ENCODE results near the gene TTLL11.

The TTLL11 gene

DNA sequence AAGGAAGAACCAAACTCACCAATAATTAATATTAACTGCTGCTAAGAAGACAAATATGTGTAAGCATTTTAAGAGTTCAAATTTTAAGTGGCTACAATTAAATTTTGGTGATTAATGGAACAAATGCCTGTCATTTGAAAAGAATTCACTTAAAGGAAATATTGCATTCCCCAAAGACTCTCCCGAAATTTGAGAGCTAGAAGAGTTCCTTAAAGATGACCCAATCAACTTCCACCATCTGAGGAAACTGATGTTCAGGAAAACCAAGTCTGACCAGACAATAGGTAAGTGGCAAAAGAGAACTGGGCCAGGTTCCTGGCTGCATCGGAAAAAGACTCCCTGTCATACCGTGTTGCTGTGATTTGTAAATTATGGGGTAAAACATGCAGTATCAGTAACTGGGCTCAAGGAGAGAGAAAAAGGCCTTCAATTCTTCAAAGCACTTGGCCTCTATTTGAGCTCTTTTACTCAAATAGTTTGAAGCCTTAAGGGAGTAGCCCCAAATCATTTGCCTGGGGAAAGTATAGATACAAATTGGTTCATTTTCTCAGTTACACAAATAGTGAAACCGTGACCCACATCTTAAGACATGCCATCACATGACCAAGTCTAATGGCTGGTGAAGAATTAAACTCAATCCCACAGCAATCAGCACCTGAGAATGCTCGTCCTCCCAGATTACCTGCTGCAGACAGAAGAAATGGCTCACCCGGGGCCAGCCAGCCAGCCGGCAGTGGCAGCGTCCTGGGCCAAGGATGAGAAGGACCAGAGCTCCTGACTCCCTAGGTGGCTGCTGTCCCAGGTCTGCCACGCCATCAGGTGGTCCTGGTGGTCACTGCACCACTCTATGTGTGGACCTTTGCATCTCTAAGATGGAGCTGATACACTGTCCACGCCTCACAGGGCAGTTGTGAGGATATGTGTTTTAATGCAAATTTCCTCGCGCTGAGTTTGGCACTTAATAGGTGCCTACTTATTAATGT, 162.9 kb downstream of the TTLL11 start:
- DNase-seq, result no peak

GRCh38 chr9:121927636-121928035, 165.5 kb downstream of the TTLL11 start:
- DNase-seq, result no peak

DNA sequence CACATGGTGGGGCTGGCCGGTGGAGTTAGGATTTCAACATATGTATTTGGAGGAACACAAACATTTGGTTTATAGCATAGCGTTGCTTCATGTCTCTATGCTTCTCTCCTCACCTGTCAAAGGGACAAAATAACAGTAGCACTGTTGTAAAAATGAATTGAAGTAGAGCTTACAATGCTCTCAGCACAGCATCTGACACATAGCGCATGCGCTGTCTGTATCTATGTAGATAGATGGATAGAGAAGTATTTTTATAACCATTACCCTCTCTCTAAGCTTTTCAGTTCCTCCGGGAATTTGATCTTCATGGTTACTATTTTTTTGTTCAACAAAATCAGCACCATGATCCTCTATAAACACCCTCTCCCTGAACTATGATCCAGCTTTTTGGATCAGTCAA, 166.0 kb downstream of the TTLL11 start:
- DNase-seq, result no peak

GRCh38 chr9:121926351-121926801, 166.7 kb downstream of the TTLL11 start:
- DNase-seq, result no peak

DNA sequence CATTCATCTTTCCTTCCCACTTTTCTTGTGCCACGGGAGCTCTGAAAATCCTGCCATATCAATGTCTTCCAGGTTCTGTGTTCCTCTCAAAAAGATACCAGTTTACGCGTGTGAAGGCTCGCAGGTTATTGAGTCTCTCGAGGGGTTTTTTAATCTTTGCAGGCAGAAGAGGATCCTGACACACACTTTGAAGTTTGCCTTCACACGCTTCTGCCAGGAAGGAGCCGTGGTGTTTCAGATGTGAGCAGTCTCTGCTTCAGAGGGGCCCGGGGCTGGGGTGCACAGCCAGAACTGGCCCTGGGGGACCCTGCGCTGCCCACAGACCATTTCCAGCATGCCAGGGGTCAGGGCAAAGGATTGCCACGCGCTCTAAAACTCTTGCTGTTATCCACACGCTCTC, 167.2 kb downstream of the TTLL11 start:
- DNase-seq, result no peak

DNA sequence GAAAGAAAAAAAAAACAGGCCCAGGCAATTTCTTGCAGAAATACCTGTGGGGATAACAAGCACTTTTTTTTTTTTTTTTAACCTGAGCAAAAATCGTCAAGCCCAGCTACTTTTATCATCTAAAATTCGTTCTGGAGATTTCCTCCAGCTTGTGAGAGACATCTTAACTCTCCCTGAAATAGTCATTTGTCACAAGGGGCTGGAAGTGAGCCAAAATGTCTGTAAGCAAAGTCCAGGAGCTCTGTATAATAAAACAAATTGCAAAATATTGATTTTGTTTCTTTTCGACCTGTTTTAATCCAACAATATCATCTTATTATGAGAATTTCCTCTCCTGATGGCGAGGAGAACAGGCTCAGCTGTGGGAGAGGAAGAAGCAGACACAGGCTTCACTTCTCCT, 168.4 kb downstream of the TTLL11 start:
- DNase-seq, result no peak

GRCh38 chr9:121921444-121921843, 171.7 kb downstream of the TTLL11 start:
- DNase-seq, result no peak

GRCh38 chr9:121917375-121918335, 175.5 kb downstream of the TTLL11 start:
- no peak for DNase-seq

GRCh38 chr9:121915304-121915625, 177.8 kb downstream of the TTLL11 start:
- DNase-seq, result no peak

- DNase-seq, result no peak
These were observed 178.4 kb downstream of the TTLL11 start for GRCh38 chr9:121914604-121915303.

DNA sequence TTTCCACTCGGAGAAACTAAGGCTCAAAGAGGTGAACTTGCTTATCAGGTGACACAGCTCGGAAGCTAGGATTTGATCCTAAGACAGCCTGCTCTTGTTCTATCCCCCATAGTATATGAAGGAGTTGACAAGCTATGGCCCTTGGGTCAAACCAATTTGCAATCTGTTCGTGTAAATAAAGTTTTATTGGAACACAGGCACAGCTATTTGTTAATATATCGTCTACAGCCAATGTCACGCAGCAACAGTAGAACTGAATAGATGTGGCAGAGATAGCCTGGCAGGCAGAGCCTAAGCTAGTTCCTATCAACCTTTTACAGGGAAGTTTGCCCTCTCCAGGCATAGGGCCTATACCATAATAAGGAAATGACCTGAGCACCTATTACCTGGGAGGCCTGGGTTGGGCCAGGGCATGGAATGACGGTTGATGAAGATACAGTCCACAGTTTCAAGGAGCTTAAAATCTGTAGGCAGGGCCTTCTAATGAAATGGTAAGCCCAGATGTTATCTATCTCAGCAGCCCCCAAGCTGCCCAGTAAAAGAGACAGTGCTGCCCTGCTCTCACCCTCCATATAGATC, 179.0 kb downstream of the TTLL11 start:
- DNase-seq, result no peak

DNA sequence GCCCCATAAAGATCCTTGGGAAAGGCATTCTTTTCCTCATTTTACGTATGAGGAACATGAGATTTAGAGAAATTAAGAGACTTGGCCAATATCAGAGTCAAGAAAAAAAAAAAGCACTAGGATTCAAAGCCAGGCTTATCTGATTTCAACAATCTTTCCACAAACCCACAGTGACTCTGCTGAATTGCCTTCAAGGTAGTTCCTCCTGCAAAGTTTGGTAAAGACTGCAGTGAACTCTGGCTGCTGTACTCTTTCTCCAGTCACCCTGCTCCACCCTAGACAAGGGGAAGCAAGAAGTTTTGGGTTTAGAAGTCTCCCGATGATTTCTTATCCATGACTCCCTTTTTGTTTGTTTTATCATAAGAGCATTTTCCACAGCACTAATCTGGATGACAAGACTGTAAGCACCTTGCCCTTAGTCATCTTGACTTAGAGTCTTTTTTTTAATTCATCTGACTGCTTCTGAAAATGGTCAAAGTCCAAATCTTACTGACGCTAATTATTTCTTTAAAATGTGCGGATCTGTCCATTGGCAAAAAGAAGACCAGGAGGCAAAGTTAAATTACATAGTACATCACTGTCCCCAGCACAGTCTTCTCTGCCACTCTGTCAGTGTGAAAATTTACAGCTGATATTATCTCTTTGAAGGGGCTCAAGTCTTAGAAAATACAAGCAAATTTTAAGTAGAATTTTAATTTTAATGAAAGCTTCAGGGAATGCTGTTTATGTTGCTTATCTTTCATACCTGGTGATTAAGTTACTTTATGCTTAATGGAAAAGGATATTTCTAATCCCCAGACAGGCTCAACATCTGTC, 180.1 kb downstream of the TTLL11 start:
- DNase-seq, result no peak

GRCh38 chr9:121910491-121911040, 182.5 kb downstream of the TTLL11 start:
- DNase-seq, result no peak

GRCh38 chr9:121909111-121909510, 184.0 kb downstream of the TTLL11 start:
- no peak for DNase-seq

GRCh38 chr9:121906074-121906870, 186.8 kb downstream of the TTLL11 start:
- no peak for DNase-seq

DNA sequence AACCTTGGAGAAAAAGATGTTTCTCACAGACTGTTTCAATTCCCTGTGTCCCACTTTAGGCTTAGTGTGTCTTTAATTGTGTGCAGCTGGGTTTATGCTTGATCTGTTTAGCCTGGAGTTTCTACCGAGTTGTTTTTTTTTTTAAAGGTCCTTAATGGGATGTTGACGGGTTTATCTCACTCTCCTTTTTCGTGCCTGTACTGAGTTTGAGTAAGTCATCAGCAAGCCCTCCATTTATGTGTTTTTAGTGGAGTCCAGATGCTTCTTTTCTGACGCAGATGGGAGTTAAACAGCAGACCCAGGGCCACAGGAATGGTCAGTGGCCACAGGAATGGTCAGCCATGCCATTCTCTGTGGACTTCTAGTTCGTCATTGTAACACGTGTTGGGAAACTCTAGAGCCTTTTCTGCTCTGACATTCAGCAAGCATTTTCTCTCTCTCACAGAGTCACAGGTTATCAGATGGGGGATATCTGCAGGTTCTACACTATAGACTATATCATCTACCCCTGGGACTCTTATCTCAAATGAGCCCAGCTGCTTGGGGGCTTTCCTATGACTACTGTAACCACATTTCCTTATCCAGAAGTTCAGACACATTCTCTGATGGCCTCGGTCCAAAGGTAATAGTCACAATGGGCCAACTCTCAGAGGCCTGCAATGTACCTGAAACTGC, 190.5 kb downstream of the TTLL11 start:
- no peak for DNase-seq

GRCh38 chr9:121901616-121902015, 191.5 kb downstream of the TTLL11 start:
- DNase-seq, result no peak

DNA sequence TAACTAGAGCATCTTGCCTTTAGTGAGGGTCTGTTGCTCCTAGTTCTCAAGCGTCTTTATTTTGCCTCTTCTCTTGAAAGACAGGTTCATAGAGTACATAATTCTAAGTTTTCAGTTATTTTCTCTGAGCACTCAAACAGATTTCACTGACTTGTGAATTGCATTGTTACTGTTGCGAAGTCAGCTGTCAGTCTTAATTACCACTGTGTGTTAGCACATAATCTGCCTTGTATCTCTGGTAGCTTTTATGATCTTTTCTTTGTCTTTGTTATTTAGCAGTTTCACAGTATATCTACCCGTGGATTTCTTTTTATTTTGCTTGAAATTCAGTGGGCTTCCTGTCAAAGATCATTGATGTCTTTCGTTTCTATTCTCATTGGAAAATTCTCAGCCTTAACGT, 192.9 kb downstream of the TTLL11 start:
- DNase-seq, result no peak

GRCh38 chr9:121898856-121899255, 194.3 kb downstream of the TTLL11 start:
- no peak for DNase-seq

GRCh38 chr9:121897140-121897539, 196.0 kb downstream of the TTLL11 start:
- no peak for DNase-seq
